A172 (cell line): ENCODE data around the gene SYK. TPM values are rescaled to one million over a fixed set of nuclear protein-coding genes. Genes with fewer than 3 reads are reported as not detected.

Experiments
- DNase-seq: peaks from one replicate; pipeline ENCODE4 v3.0.0-alpha.2; 2015; ENCODE audit warnings: low spot score
- total RNA-seq: library from RNA; depleted of rRNA; stranded (reverse); fragments of >200 nt; shearing (Covaris generic); gene quantifications from 2 replicates; pipeline ENCODE4 v1.2.3, GENCODE V29; 2014

The SYK gene
- total RNA-seq, 1 experiment from 2014 or later = not detected

DNA sequence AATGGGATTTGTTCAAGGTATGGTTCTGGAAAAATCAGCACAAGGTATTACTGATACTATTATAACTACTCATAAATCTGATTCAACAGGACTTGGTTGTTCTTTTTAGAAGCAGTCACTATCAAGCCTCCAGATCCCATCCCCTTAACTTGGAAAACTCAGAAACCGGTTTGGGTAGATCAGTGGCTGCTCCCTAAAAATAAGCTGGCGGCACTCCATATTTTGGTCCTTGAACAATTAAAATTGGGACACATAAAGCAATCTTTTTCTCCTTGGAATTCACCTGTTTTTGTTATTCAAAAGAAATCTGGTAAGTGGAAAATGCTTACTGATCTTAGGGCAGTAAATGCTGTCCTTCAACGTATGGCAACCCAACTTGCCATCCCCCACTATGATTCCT is 104.2 kb downstream of the SYK start:
- no peak for DNase-seq

GRCh38 chr9:90906316-90907055 is 104.9 kb downstream of the SYK start:
- no peak for DNase-seq

- DNase-seq = no peak
These were observed 105.4 kb downstream of the SYK start for GRCh38 chr9:90907056-90907445.

GRCh38 chr9:90907790-90908189 is 106.2 kb downstream of the SYK start:
- no peak for DNase-seq

GRCh38 chr9:90909225-90909624 is 107.6 kb downstream of the SYK start:
- no peak for DNase-seq

DNA sequence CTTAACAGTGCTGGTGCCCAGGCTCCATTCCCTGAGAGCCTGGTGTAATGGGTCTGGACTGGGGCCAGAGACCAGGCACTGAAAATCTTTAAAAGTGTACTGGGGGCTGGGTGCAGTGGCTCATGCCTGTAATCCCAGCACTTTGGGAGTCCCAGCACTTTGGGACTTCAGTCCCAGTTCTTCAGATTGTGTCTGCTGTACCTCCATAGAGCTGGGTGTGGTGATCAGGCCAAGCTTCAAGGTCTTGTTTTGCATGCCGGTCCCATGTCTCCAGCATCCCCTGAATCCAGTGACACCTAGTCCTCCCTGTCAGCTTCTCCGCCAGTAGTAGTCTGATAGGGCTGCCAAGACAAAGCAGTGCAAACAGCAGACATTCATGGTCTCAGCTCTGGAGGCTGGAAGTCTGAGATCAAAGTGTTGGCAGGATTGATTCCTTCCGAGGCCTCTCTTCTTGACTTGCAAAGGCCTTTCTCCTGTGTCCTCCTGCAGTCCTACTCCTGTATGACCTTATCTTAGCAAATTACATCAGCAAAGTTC is 108.2 kb downstream of the SYK start:
- DNase-seq = no peak

GRCh38 chr9:90914196-90914595 is 112.6 kb downstream of the SYK start:
- DNase-seq = no peak

DNA sequence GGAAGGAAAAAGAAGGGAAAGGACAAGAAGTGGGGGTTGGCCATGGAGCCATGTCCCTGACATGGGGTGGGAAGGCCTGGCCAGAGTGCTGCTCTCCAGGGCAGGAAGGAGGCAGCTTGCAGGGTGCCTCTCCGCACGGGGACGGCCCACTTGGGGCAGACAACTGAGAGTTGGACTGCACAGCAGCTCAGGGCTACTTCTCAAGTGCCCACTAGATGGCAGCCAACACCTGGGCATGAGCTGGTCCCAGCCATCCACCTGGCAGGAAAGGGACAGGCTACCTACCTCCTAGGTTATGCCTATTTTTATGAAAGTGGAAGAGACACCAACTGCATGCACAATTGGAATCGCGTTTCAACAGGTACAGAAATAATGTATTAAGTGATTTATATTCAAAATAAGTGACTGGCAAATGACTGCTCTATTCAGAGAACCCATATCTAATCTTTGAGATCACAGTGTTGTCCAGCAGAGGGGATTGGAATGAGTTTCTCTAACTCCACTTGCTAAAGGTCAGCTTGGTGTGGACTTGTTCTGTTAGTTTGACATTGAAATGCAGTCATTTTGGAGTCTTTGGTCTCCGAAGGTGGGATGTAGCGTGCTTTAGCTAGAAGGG is 113.4 kb downstream of the SYK start:
- DNase-seq = peak; percentile 88

DNA sequence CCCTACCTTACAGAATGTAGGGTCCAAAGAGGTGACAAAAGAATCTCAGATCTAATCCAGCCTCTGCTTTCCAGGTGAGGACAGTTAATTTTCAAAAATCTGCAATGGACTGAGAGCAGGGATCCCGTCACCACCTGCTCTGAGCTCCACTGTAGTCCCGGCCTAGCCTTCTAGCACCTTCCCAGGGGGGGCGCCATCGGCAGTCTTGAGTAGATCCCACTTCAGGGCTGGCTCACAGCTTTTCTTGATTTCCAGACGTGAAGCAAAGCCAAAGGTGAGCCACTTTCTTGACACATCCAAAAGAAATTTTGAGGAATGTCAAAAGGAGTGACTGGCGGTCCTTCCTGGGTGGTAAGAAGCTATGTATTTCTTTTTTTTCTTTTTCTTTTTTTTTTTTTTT is 114.1 kb downstream of the SYK start:
- peak; percentile 32 for DNase-seq

DNA sequence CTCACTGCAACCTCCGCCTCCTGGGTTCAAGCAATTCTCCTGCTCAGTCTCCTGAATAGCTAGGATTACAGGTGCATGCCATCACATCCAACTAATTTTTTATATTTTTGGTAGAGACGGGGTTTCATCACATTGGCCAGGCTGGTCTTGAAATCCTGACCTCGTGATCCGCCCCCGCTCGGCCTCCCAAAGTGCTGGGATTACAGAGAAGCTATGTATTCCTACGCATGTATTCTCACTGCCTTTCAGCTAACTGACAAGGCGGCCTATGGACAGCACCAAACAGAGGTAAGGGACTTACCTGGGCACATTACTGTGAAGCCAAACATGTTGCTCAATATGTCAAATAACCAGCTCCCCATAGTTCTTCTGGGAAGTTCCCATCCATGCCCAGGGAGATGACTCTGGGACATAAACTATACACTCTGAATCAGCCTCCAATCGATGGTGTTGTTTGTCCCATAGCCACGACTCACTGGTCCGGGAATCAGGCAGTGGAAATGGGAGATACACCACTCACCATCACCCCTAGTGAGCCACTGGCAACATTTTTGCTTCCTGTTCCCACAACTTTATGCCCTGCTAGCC is 114.6 kb downstream of the SYK start:
- DNase-seq = no peak

DNA sequence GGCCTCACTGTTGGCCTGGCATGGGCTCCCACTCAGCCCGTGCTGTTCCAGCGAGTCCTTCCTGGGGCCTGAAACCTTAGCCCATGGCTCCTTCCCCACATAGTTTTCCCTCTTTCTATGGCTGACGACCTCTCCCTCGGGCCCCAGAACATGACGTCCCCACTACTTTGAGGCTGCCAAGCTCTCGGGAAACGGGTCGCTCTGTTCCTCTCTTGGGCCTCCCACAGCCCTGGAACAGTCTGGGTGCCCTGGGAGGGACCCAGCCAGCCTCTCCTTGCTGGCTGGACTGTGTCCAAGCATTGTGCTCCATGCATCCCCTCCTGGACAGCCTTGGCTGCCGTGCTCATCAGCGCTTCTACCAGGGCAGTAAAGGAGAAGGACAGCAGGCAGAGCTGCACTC is 118.3 kb downstream of the SYK start:
- DNase-seq = no peak

DNA sequence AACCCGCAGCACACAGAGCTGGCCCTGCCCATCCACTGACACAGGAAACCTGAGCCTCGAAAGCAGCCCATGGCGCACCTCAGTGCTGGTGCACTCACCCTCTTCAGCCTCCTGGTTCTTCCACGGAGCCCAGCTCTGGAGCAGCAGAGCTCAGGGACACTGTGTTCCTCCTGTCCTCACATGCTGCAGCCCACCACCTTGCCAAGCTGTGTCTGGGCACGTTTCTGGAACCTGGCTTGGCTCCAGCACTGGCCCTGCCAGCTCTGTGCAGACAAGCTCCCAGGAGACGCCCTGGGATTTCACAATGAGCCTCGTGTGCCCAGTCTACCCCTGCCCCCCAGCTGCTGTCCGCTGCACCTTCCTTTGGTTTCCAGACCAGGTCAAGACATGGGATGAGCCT is 119.5 kb downstream of the SYK start:
- DNase-seq = no peak

DNA sequence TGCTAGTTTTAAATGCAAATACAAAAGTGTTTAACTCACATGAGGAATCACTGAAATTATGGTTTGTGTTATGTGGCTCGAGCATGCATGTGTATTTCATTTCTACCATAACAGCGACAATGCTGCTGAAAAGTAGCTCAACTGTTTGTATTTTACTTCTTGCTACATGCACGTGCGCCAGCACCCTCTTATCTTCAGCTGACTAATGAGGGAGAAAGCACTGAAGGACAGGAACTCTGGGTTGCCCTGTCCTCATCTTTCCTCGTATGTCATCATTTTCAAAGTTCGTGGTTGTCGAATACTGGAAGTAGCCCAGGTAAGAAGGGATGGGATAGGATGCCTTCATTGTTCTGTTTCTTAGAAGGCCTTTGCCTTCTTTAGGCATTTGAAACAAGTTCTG is 120.3 kb downstream of the SYK start:
- DNase-seq = no peak

DNA sequence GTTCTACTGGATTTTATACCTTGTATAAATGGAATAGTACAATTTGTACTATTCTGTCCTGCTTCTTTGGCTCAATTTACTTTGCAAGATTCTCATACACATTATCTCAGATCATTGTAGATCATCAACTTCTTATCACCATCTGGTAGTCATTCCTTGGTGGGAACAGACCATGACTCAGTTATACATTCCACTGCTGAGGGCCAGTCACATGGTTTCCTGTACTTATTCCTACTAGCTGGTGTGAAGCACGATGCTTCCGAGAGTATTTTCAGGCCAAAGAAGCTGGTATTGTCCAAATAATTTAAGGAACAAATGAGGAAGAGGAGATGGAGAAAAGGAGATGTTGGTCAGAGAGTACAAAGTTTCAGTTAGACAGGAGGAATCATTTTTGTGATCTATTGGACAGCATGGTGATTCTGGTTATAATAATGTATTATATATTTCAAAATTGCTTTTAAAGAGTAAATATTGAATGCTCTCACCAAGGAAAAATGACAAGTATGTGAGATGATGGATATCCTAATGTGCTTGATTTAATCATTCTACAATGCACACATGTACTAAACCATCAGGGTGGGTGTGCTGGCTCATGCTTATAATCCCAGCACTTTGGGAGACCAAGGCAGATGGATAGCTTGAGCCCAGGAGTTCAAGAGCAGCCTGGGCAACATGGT is 124.1 kb downstream of the SYK start:
- DNase-seq = peak; percentile 81

DNA sequence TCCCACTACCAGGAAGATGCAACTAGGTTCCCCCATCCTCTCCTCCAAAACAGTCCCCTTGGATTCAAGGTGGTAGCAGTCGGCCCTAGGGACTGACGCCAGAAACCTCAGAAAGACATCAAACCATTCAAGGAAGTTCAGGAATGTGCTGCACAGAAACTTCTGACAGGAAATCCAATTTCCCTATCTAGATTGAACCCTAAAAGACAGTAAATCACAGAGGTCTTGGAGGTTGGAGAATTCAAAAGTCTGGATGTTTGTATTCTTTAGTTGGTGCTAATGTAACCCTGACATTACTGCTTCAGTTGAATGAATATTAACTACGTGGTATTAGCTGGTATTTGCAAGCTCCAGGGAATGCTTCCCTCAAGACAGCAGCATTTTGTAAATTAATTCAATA is 125.3 kb downstream of the SYK start:
- DNase-seq = peak; percentile 23

DNA sequence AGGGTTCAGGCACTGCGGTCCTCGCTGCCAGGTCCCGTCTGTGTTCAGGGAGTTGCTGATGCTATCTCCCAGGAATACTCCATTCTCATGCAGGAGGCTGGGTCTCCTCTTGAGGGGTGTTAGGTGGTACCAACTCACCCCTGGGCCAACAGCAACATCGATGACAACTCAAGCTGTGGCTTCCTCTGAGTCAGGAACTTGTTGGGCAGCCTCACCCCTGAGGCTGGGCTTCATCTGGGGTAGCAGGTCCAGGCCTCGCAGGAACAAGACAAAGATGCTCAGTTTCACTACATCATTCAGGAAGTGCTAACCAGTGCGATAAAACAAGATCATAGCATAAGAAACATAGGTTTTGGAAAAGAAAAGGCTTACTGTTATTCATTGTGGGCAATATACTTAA is 125.9 kb downstream of the SYK start:
- DNase-seq = no peak

DNA sequence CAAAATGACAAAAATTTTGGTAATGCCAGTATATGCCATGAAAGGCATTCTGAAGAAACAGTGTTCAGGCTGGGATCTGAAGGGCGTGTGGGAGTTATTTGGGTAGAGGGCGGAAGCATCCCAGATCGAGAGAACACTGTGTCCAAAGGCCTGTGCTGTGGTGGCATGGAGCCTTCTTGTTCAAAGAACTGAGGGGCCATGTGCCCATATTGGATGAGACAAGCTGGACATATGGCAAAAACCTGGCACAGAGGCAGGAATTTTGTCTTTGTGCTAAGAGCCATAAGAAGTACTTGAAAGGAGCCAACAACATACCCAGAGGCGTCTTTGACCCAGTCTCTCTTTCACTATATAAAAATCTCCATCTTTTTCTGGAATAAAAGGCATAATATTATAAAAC is 128.0 kb downstream of the SYK start:
- no peak for DNase-seq

- no peak for DNase-seq
These were observed 131.8 kb downstream of the SYK start for GRCh38 chr9:90933468-90933867.

DNA sequence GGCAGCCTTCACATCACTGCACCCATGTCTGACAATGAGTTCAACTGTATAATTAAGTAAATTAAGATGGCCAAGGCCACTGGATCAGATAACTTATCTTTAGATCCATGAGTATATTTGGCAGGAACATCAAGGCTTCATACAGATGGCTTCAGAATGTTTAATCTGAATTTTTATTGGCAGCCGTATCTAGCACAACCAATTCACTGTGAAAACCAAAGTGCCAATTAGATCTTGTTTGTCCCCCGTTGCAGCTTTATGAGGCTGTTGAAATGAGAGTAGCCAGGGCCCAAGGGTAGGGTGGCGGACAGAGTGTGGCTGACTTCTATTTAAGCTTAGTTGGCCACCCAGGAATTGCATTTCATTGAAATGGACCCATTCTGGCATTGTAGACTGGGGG is 137.7 kb downstream of the SYK start:
- DNase-seq = no peak

- DNase-seq = no peak
These were observed 138.7 kb downstream of the SYK start for GRCh38 chr9:90940280-90940679.

- DNase-seq = no peak
These were observed 140.0 kb downstream of the SYK start for GRCh38 chr9:90941661-90942060.

- no peak for DNase-seq
These were observed 140.9 kb downstream of the SYK start for GRCh38 chr9:90942555-90942954.

GRCh38 chr9:90943341-90943740 is 141.7 kb downstream of the SYK start:
- peak; percentile 30 for DNase-seq
